GM21723 (cell line): ENCODE data around the gene USP17L22.
"Not testable (repeated sequence)": the region's sequence is repeated elsewhere in the genome, so short reads cannot be mapped to it uniquely, and the experiment has no call there.

ENCODE experiments used
- ATAC-seq: cut with Tn5 transposase; IDR thresholded peaks from one replicate; pipeline ENCODE4 v1.9.1; 2021; ENCODE audit warnings: mild to moderate bottlenecking, moderate library complexity; ENCODE audit not compliant: unreplicated experiment

USP17L22 gene, protein sequence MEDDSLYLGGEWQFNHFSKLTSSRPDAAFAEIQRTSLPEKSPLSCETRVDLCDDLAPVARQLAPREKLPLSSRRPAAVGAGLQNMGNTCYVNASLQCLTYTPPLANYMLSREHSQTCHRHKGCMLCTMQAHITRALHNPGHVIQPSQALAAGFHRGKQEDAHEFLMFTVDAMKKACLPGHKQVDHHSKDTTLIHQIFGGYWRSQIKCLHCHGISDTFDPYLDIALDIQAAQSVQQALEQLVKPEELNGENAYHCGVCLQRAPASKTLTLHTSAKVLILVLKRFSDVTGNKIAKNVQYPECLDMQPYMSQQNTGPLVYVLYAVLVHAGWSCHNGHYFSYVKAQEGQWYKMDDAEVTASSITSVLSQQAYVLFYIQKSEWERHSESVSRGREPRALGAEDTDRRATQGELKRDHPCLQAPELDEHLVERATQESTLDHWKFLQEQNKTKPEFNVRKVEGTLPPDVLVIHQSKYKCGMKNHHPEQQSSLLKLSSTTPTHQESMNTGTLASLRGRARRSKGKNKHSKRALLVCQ

DNA sequence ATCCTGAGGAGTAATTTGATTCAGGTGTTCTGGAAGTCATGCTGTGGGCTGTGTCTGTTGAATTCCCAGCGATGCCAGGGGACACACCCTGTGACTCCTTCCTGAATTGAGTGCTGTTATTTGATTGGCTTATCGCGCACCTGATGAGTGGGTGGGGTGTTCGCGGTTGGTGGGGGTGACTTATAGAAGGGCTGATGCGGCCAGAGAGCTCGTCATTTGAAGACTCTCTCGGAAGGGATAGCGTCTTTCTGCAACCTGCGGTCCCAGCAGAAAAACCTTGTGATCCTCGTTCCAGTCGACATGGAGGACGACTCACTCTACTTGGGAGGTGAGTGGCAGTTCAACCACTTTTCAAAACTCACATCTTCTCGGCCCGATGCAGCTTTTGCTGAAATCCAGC, at the start of gene USP17L22:
USP17L22 (plus strand) TSS at position 301 of the 400 bp plus-strand sequence; CDS start at position 301, 0 bp downstream.
- not testable (repeated sequence) for ATAC-seq

DNA sequence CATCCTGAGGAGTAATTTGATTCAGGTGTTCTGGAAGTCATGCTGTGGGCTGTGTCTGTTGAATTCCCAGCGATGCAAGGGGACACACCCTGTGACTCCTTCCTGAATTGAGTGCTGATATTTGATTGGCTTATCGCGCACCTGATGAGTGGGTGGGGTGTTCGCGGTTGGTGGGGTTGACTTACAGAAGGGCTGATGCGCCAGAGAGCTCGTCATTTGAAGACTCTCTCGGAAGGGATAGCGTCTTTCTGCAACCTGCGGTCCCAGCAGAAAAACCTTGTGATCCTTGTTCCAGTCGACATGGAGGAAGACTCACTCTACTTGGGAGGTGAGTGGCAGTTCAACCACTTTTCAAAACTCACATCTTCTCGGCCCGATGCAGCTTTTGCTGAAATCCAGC, 47.6 kb upstream of the USP17L22 start, which contains the start of gene USP17L12:
USP17L12 (plus strand) TSS at position 301 of the 400 bp plus-strand sequence; CDS start at position 301, 0 bp downstream.
- not testable (repeated sequence) for ATAC-seq

DNA sequence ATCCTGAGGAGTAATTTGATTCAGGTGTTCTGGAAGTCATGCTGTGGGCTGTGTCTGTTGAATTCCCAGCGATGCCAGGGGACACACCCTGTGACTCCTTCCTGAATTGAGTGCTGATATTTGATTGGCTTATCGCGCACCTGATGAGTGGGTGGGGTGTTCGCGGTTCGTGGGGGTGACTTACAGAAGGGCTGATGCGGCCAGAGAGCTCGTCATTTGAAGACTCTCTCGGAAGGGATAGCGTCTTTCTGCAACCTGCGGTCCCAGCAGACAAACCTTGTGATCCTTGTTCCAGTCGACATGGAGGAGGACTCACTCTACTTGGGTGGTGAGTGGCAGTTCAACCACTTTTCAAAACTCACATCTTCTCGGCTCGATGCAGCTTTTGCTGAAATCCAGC, 42.8 kb upstream of the USP17L22 start, which contains the start of gene USP17L13:
USP17L13 (plus strand) TSS at position 301 of the 400 bp plus-strand sequence; CDS start at position 301, 0 bp downstream.
- ATAC-seq: not testable (repeated sequence)

DNA sequence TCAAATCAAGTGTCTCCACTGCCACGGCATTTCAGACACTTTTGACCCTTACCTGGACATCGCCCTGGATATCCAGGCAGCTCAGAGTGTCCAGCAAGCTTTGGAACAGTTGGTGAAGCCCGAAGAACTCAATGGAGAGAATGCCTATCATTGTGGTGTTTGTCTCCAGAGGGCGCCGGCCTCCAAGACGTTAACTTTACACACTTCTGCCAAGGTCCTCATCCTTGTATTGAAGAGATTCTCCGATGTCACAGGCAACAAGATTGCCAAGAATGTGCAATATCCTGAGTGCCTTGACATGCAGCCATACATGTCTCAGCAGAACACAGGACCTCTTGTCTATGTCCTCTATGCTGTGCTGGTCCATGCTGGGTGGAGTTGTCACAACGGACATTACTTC, 37.2 kb upstream of the USP17L22 start:
- not testable (repeated sequence) for ATAC-seq

DNA sequence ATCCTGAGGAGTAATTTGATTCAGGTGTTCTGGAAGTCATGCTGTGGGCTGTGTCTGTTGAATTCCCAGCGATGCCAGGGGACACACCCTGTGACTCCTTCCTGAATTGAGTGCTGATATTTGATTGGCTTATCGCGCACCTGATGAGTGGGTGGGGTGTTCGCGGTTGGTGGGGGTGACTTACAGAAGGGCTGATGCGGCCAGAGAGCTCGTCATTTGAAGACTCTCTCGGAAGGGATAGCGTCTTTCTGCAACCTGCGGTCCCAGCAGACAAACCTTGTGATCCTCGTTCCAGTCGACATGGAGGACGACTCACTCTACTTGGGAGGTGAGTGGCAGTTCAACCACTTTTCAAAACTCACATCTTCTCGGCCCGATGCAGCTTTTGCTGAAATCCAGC, 33.3 kb upstream of the USP17L22 start, which contains the start of gene USP17L15:
USP17L15 (plus strand) TSS at position 301 of the 400 bp plus-strand sequence; CDS start at position 301, 0 bp downstream.
- ATAC-seq: not testable (repeated sequence)

DNA sequence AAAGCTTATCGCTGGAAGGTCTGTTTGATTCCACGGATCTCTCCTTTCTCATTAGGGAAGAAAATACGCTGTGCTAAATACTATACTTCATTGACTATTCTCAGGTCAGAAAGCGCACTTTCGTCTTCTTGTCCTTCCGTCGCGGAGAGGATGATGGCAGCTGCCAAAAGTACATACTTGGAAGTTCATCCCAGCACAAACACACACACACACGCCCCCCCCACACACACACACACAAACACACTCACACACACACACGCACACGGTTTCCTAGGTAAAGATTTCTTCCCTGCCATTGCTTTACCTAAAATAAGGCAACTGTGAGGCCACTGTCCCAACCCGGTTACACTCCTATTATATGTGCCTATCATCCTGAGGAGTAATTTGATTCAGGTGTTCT, 29.0 kb upstream of the USP17L22 start:
- ATAC-seq: not testable (repeated sequence)

DNA sequence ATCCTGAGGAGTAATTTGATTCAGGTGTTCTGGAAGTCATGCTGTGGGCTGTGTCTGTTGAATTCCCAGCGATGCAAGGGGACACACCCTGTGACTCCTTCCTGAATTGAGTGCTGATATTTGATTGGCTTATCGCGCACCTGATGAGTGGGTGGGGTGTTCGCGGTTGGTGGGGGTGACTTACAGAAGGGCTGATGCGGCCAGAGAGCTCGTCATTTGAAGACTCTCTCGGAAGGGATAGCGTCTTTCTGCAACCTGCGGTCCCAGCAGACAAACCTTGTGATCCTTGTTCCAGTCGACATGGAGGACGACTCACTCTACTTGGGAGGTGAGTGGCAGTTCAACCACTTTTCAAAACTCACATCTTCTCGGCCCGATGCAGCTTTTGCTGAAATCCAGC, 23.8 kb upstream of the USP17L22 start, which contains the start of gene USP17L17:
USP17L17 (plus strand) TSS at position 301 of the 400 bp plus-strand sequence; CDS start at position 301, 0 bp downstream.
- not testable (repeated sequence) for ATAC-seq

DNA sequence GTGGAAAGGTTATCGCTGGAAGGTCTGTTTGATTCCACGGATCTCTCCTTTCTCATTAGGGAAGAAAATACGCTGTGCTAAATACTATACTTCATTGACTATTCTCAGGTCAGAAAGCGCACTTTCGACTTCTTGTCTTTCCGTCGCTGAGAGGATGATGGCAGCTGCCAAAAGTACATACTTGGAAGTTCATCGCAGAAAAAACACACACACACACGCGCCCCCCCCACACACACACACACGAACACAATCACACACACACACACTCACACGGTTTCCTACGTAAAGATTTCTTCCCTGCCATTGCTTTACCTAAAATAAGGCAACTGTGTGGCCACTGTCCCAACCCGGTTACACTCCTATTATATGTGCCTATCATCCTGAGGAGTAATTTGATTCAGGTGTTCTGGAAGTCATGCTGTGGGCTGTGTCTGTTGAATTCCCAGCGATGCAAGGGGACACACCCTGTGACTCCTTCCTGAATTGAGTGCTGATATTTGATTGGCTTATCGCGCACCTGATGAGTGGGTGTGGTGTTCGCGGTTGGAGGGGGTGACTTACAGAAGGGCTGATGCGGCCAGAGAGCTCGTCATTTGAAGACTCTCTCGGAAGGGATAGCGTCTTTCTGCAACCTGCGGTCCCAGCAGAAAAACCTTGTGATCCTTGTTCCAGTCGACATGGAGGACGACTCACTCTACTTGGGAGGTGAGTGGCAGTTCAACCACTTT, 19.3 kb upstream of the USP17L22 start, which contains the start of gene USP17L18:
USP17L18 (plus strand) TSS at position 678 of the 728 bp plus-strand sequence; CDS start at position 678, 0 bp downstream.
- not testable (repeated sequence) for ATAC-seq

DNA sequence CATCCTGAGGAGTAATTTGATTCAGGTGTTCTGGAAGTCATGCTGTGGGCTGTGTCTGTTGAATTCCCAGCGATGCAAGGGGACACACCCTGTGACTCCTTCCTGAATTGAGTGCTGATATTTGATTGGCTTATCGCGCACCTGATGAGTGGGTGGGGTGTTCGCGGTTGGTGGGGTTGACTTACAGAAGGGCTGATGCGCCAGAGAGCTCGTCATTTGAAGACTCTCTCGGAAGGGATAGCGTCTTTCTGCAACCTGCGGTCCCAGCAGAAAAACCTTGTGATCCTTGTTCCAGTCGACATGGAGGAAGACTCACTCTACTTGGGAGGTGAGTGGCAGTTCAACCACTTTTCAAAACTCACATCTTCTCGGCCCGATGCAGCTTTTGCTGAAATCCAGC, 14.3 kb upstream of the USP17L22 start, which contains the start of gene USP17L19:
USP17L19 (plus strand) TSS at position 301 of the 400 bp plus-strand sequence; CDS start at position 301, 0 bp downstream.
- ATAC-seq: not testable (repeated sequence)

DNA sequence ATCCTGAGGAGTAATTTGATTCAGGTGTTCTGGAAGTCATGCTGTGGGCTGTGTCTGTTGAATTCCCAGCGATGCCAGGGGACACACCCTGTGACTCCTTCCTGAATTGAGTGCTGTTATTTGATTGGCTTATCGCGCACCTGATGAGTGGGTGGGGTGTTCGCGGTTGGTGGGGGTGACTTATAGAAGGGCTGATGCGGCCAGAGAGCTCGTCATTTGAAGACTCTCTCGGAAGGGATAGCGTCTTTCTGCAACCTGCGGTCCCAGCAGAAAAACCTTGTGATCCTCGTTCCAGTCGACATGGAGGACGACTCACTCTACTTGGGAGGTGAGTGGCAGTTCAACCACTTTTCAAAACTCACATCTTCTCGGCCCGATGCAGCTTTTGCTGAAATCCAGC, 9.6 kb upstream of the USP17L22 start, which contains the start of gene USP17L20:
USP17L20 (plus strand) TSS at position 301 of the 400 bp plus-strand sequence; CDS start at position 301, 0 bp downstream.
- not testable (repeated sequence) for ATAC-seq

DNA sequence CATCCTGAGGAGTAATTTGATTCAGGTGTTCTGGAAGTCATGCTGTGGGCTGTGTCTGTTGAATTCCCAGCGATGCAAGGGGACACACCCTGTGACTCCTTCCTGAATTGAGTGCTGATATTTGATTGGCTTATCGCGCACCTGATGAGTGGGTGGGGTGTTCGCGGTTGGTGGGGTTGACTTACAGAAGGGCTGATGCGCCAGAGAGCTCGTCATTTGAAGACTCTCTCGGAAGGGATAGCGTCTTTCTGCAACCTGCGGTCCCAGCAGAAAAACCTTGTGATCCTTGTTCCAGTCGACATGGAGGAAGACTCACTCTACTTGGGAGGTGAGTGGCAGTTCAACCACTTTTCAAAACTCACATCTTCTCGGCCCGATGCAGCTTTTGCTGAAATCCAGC, 4.8 kb upstream of the USP17L22 start, which contains the start of gene USP17L21:
USP17L21 (plus strand) TSS at position 301 of the 400 bp plus-strand sequence; CDS start at position 301, 0 bp downstream.
- ATAC-seq: not testable (repeated sequence)

DNA sequence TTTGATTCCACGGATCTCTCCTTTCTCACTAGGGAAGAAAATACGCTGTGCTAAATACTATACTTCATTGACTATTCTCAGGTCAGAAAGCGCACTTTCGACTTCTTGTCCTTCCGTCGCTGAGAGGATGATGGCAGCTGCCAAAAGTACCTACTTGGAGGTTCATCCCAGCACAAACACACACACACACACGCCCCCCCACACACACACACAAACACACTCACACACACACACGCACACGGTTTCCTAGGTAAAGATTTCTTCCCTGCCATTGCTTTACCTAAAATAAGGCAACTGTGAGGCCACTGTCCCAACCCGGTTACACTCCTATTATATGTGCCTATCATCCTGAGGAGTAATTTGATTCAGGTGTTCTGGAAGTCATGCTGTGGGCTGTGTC, 4.3 kb downstream of the USP17L22 start:
- not testable (repeated sequence) for ATAC-seq
